Tibial nerve (tissue), 4 donors: ENCODE results near the gene SPINT1.

Source experiments
- EP300 ChIP-seq, 2 donors: sonication (generic); formaldehyde crosslinking; IDR thresholded peaks; one replicate each; pipeline ENCODE4 v1.6.1; 2017; ENCODE audit warnings: antibody characterized with exemption in 2 of 2, mild to moderate bottlenecking in 1 of 2
- POLR2A ChIP-seq, 2 donors: fragments of 450-650 bp; IDR thresholded peaks; one replicate each; pipeline ENCODE4 v1.6.1; 2017; ENCODE audit warnings: antibody characterized with exemption in 2 of 2, mild to moderate bottlenecking in 2 of 2, moderate library complexity in 2 of 2
- TF ChIP-seq, protein P1 (sequence below), 5 experiments: fragments of 200-600 bp in 3 of 5; fragments of 450-650 bp in 2 of 5; sonication (generic) in 3 of 5; IDR thresholded peaks; one replicate each; pipeline ENCODE4 v1.5.1; 2016 to 2019; ENCODE audit warnings: antibody characterized with exemption in 5 of 5, mild to moderate bottlenecking in 3 of 5, moderate library complexity in 2 of 5

DNA sequence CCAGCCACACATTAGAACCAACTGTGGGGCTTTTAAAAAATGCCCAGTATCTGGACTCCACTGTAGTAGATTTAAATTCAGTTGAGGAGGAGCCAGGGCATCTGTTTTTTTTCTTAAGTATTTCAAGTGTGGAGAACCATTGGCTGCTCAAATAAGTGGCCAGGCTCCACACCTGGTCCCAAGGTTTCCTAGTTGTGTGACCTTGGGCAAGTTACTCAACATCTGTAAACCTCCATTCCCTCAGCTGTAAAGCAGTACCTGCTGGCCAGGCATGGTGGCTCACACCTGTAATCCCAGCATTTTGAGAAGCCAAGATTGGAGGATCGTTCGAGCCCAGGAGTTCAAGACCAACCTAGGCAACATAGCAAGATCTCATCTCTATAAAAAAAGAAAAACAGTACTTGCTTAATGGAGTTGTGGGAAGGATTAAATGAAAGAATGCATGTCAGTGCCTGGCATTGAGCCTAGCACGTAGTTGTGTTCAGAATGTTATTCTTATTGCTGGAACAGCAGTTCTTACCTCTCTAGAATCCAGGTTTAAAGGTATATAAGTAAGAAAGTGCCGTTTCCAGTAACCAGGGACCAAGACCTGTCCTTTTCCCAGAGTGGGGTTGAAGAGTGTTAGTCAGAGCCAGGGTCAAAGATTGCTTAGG lies 17.3 kb upstream of the SPINT1 start:
- TF ChIP-seq, protein P1, sequence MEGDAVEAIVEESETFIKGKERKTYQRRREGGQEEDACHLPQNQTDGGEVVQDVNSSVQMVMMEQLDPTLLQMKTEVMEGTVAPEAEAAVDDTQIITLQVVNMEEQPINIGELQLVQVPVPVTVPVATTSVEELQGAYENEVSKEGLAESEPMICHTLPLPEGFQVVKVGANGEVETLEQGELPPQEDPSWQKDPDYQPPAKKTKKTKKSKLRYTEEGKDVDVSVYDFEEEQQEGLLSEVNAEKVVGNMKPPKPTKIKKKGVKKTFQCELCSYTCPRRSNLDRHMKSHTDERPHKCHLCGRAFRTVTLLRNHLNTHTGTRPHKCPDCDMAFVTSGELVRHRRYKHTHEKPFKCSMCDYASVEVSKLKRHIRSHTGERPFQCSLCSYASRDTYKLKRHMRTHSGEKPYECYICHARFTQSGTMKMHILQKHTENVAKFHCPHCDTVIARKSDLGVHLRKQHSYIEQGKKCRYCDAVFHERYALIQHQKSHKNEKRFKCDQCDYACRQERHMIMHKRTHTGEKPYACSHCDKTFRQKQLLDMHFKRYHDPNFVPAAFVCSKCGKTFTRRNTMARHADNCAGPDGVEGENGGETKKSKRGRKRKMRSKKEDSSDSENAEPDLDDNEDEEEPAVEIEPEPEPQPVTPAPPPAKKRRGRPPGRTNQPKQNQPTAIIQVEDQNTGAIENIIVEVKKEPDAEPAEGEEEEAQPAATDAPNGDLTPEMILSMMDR (IDR thresholded peaks at IDR 0.05), result no peak
- TF ChIP-seq POLR2A (IDR thresholded peaks at IDR 0.05), result no peak
- TF ChIP-seq EP300 (IDR thresholded peaks at IDR 0.05), result no peak
